Measurements from ENCODE around the gene PRRT3. TPM values are rescaled to one million over a fixed set of nuclear protein-coding genes. Genes with fewer than 3 reads are reported as not detected.

PRRT3 gene
- total and polyA plus RNA-seq, 2 of the 13 experiments (the other 11 are each of a cell fraction or from before 2014, with no cell fraction given): 0.22 to 0.44 TPM

DNA sequence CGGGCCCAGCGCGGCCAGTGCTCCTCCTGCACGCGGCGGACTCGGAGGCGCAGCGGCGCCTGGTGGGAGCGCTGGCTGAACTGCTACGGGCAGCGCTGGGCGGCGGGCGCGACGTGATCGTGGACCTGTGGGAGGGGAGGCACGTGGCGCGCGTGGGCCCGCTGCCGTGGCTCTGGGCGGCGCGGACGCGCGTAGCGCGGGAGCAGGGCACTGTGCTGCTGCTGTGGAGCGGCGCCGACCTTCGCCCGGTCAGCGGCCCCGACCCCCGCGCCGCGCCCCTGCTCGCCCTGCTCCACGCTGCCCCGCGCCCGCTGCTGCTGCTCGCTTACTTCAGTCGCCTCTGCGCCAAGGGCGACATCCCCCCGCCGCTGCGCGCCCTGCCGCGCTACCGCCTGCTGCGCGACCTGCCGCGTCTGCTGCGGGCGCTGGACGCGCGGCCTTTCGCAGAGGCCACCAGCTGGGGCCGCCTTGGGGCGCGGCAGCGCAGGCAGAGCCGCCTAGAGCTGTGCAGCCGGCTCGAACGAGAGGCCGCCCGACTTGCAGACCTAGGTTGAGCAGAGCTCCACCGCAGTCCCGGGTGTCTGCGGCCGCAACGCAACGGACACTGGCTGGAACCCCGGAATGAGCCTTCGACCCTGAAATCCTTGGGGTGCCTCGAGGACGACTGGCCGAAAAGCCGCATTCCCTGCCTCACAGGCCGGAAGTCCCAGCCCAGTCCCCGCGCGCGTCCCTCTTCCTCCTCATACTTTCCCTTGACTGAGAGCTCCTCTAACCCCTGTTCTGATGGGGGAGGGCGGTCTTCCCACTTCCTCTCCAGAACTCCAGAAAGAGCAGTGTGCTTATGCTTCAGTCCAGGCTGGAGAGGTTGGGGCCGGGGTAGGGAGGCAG, 36.7 kb downstream of the PRRT3 start (continued):
- peak; percentile 10; the same call in 1 of the 2 replicates for TF ChIP-seq FOXC1 (CRISPR knock-in tag; IDR thresholded peaks at IDR 0.05; ENCODE audit: borderline replicate concordance)
- 0 out of 2 replicates have a peak, but pooled peaks have one; percentile 31 for TF ChIP-seq SOX5 (CRISPR knock-in tag; IDR thresholded peaks at IDR 0.05; ENCODE audit: borderline replicate concordance)
- TF ChIP-seq ASH2L (IDR thresholded peaks at IDR 0.05; ENCODE audit: insufficient read length, low read depth, low read length): peak; percentile 70
- TF ChIP-seq, protein P1, sequence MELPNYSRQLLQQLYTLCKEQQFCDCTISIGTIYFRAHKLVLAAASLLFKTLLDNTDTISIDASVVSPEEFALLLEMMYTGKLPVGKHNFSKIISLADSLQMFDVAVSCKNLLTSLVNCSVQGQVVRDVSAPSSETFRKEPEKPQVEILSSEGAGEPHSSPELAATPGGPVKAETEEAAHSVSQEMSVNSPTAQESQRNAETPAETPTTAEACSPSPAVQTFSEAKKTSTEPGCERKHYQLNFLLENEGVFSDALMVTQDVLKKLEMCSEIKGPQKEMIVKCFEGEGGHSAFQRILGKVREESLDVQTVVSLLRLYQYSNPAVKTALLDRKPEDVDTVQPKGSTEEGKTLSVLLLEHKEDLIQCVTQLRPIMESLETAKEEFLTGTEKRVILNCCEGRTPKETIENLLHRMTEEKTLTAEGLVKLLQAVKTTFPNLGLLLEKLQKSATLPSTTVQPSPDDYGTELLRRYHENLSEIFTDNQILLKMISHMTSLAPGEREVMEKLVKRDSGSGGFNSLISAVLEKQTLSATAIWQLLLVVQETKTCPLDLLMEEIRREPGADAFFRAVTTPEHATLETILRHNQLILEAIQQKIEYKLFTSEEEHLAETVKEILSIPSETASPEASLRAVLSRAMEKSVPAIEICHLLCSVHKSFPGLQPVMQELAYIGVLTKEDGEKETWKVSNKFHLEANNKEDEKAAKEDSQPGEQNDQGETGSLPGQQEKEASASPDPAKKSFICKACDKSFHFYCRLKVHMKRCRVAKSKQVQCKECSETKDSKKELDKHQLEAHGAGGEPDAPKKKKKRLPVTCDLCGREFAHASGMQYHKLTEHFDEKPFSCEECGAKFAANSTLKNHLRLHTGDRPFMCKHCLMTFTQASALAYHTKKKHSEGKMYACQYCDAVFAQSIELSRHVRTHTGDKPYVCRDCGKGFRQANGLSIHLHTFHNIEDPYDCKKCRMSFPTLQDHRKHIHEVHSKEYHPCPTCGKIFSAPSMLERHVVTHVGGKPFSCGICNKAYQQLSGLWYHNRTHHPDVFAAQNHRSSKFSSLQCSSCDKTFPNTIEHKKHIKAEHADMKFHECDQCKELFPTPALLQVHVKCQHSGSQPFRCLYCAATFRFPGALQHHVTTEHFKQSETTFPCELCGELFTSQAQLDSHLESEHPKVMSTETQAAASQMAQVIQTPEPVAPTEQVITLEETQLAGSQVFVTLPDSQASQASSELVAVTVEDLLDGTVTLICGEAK (IDR thresholded peaks at IDR 0.05): no peak
- TF ChIP-seq, protein P1 (CRISPR knock-in tag; IDR thresholded peaks at IDR 0.05): no peak; the same call in none of the 2 replicates
- no peak for TF ChIP-seq ZNF383 (CRISPR knock-in tag; IDR thresholded peaks at IDR 0.05; ENCODE audit: borderline replicate concordance)
- peak; percentile 70; the same call in 1 of the 2 replicates for TF ChIP-seq ZNF800 (CRISPR knock-in tag; IDR thresholded peaks at IDR 0.05)
- peak; percentile 62 for TF ChIP-seq MXD4 (CRISPR knock-in tag; IDR thresholded peaks at IDR 0.05)
- TF ChIP-seq ZNF207 (IDR thresholded peaks at IDR 0.05; ENCODE audit: borderline replicate concordance): no peak
- TF ChIP-seq, protein P2, sequence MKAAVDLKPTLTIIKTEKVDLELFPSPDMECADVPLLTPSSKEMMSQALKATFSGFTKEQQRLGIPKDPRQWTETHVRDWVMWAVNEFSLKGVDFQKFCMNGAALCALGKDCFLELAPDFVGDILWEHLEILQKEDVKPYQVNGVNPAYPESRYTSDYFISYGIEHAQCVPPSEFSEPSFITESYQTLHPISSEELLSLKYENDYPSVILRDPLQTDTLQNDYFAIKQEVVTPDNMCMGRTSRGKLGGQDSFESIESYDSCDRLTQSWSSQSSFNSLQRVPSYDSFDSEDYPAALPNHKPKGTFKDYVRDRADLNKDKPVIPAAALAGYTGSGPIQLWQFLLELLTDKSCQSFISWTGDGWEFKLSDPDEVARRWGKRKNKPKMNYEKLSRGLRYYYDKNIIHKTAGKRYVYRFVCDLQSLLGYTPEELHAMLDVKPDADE (CRISPR knock-in tag; IDR thresholded peaks at IDR 0.05): peak; percentile 79; the same call in 1 of the 2 replicates
- TF ChIP-seq RNF2 (conservative IDR thresholded peaks at IDR 0.05; ENCODE audit: low read depth): peak; percentile 84
- peak; percentile 72 for TF ChIP-seq BRF2 (CRISPR knock-in tag; IDR thresholded peaks at IDR 0.05)

Measured in HepG2 (cell line).